AG08395 (cell line): ENCODE data around the gene MYO18A.
A peak's percentile ranks its signal among the peaks of the same experiment; 100 is the strongest.
"Not testable (repeated sequence)": the region's sequence is repeated elsewhere in the genome, so short reads cannot be mapped to it uniquely, and the experiment has no call there.

Experiments
- DNase-seq: peaks from one replicate; pipeline ENCODE4 v3.0.0; 2012; ENCODE audit warnings: mixed read lengths, low spot score

The MYO18A gene

GRCh38 chr17:29148790-29149430 is 31.3 kb downstream of the MYO18A start:
- peak; percentile 94 for DNase-seq

DNA sequence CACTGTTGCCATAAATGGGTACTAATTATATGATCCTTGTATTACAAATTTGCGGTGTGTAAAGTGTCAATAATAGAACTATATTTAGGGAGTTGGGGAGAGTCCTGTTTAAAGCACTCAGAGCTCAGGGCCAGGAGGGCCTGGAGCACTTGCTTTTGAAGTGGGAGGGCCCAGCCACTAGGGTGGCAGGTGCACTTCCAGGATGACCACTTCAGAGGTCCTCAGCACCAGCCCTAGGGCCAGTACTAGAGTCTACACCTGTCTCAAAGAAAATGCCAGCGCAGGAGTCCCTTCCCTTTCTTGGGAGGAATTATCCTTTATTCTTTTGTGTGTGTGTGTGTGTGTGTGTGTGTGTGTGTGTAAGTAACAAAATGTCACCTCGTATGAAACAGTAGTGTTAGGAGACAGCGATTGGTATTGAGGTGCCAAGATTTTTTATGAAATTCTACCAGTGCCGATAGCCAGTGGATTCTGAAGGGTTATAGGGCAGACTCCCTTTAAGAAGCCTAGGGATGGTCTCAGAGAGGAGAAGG is 31.9 kb downstream of the MYO18A start:
- no peak for DNase-seq

DNA sequence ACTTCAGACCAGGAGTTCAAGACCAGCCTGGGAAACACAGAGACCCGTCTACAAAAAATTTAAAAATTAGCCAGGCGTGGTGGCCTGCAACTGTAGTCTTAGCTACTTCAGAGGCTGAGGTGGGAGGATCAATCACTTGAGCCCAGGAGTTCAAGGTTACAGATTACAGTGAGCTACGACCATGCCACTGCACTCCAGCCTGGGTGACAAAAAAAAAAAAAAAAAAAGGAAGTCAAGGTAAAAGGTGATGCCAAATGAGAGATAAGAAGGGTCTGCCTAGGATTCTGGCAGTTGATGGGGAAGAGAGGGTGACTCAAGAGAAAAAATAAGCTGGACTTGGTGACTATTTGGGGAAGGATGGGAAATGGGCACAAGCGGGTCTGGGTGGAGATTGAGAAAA is 32.5 kb downstream of the MYO18A start:
- no peak for DNase-seq

DNA sequence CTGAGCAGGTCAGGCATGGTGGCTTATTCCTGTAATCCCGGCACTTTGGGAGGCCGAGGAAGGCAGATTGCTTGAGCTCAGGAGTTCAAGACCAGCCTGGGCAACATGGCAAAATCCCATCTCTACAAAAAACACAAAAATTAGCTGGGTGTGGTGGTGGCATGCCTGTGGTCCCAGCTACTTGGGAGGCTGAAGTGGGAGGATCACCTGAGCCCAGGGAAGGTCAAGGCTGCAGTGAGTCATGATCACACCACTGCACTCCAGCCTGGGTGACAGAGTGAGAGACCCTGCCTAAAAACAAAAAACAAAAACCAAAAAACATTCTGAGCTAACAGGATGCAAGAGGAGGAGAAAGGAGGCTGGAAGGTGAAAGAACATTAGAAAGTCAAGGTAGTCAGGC is 33.0 kb downstream of the MYO18A start:
- not testable (repeated sequence) for DNase-seq

GRCh38 chr17:29146369-29146972 is 33.7 kb downstream of the MYO18A start:
- DNase-seq = no peak

DNA sequence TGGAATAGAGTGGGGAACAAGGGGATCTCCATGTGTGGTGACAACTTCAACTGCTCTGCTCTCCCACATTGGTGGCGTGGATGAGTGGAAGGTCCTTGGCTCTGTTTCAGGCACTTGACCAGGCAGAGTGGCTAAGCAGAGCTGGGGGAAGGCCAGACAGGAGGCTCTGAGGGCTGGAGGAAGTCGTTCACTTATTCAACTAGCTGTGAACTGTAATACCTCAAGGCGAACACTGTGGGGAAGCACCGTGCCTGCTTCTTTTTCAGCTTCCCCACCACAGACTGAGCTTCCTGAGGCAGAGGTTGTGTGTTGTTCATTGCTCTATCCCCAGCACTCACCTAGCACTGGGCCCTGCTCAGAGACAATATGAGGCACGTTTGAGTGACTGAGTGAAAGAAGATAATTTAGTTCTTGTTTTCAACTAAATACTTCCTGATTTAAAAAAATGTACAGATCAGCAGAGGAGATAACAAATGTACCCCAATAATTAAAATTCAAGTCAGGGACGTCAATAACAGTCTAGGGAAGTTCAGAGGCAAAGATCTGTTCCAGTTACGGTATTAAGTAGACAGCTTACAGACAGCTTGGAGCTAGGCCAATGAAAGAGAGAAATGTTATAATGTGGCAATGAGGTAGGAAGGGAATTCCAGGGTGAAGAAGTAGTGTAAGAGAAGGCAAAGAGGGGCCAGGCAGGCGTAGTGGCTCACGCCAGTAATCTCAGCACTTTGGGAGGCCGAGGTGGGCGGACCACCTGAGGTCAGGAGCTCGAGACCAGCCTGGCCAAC is 34.7 kb downstream of the MYO18A start:
- peak; percentile 70 for DNase-seq

DNA sequence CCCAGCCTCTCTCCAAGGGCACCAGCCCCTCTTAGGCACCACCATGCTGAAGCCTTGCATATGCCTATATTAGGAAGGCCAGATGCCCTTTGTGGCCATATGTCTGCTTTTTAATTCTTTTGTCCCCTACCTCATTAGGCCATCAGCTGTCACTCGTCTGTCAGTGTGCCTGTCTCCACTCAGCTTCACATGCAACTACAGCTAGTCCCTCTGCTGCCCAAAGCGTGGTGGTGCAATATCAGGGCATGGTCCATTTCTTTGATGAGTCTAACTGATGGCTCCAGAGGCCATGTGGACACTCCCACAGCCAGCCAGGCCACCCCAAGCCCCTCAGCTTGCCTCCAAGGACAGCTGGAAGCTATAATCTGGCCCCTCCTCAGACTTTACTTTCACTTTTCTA is 36.3 kb downstream of the MYO18A start:
- DNase-seq = peak; percentile 50

DNA sequence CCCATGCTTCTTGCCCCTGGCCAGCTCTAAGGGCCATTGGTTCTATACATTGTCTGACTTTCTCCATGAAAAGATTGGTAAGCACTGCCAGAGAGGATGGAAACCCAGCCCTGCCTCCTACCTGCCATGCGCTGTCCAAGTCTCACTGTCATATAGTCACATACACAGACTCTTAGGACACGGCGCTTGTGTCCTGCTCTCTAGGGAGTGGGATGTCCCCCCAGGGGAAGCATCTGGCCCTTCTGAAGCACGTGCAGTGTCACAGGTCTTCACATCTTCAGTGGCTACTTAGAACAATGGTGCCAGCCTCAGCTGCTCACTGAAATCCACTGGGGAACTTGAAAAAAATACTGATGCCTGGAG is 38.7 kb downstream of the MYO18A start:
- DNase-seq = no peak

GRCh38 chr17:29140631-29141513 is 39.3 kb downstream of the MYO18A start:
- no peak for DNase-seq

- peak; percentile 85 for DNase-seq
These were observed 40.1 kb downstream of the MYO18A start for GRCh38 chr17:29140051-29140621.

GRCh38 chr17:29138971-29139691 is 41.1 kb downstream of the MYO18A start:
- DNase-seq = no peak

DNA sequence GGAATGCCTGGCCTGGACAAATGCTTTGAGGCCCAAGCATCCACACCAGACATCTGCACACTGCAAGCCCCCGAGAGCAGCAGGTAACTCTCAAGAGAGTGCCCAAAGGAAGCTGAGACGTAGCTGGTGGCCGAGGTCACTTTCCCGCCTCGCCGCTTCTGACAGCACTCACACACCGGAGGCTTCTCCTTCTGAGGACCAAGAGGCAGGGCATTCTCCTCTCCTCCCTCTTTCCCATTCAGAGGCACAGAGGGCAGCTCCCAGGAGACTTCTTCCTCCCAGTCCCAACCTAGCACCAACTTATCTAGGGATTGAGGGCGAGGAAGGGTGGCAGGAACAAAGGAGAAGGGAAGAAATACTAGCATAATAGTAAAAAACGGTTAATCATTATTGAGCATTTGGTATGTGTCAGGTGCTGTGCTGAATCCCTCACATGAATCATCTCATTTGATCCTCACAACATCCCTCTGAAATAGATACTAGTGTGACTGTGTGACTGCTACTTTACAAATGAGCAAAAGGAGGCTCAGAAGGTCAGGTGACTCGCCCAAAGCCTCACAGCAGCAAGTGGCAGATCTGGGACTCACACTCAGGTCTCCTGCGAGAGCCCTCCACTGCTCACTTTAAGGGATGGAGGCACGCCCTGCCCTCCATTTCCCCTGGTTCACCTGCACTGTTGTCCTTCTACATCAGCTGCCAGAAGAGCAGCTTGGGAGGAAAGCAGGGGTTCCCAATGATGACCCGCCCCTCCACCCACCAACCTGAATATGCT is 41.8 kb downstream of the MYO18A start:
- no peak for DNase-seq

DNA sequence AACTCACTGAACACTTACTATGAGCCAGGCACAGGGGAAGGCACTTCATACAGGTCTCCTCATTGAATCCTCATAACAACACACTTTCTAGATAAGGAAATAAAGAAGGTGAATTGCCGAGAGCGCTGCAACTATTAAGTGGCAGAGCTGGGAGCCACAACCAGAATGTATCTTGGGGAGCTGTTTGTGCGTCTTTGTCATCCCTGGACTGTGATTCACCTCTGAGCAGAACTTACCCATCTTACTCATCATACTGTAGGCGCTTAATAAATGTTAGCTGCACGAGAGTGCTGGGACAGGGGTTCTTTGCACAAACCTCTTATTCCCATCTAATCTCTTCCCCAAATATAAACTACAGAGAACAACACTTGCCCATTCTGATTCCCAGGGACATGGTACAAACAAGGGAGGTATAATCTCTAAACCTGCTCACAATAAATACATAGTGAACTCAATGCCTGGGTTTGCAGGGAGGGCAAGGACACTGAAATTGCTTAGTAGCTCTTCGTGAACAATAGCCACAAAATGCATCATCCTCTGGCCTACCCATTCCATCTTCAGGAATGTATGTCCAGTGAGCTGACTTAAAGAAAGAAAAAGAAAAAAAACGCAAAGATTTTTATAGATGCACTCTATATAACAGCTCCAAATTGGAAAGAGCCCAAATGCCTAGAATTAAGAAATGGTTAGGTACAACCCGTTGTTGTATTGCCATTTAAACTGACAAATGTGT is 43.0 kb downstream of the MYO18A start:
- no peak for DNase-seq

- no peak for DNase-seq
These were observed 44.7 kb downstream of the MYO18A start for GRCh38 chr17:29135464-29135863.

GRCh38 chr17:29133121-29133713 is 47.0 kb downstream of the MYO18A start:
- DNase-seq = peak; percentile 85

GRCh38 chr17:29131814-29132682 is 48.1 kb downstream of the MYO18A start:
- DNase-seq = peak; percentile 94

DNA sequence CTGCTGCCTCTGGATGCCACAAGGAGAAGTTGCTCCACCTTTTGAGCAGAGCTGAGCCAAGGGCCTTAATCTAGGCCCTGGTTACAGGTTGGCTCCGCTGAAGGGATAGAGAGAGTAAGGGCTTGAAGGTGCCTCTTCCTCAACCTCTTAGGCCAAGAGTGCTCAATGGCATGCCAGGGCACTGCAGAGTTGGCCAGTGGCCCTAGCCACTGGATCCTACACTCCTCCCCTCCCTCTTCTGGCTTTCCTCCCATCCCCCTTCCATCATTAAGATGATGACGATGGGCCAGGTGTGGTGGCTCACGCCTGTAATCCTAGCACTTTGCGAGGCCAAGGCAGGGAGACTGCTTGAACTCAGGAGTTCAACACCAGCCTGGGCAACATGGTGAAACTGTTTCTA is 50.5 kb downstream of the MYO18A start:
- no peak for DNase-seq

GRCh38 chr17:29127840-29128239 is 52.4 kb downstream of the MYO18A start:
- DNase-seq = no peak
